Karpas-422 (cell line): Measurements from ENCODE around the gene ATXN2. TPM values are rescaled to one million over a fixed set of nuclear protein-coding genes. Genes with fewer than 3 reads are reported as not detected.
A peak's percentile ranks its signal among the peaks of the same experiment; 100 is the strongest.
"Not testable (repeated sequence)": the region's sequence is repeated elsewhere in the genome, so short reads cannot be mapped to it uniquely, and the experiment has no call there.

ENCODE experiments used
- DNase-seq: peaks from one replicate; pipeline ENCODE4 v3.0.0-alpha.2; 2015
- H2AFZ ChIP-seq: fragments of 200-600 bp; sonication (generic); 2 replicates; pipeline ENCODE4 v1.6.1; 2014; ENCODE audit warnings: antibody characterized with exemption, low read length, mixed read lengths
- H3K27ac ChIP-seq: fragments of 200-600 bp; sonication (generic); 2 replicates; pipeline ENCODE4 v1.5.1; 2014; ENCODE audit warnings: mild to moderate bottlenecking, low read length, moderate library complexity
- H3K27me3 ChIP-seq: fragments of 200-600 bp; sonication (generic); 2 replicates; pipeline ENCODE4 v1.6.1; 2014; ENCODE audit warnings: low read length, mixed read lengths
- H3K36me3 ChIP-seq: fragments of 200-600 bp; sonication (generic); 2 replicates; pipeline ENCODE4 v1.6.1; 2014; ENCODE audit warnings: low read length, mixed read lengths; ENCODE audit not compliant: insufficient read depth
- H3K4me1 ChIP-seq: fragments of 200-600 bp; sonication (generic); 2 replicates; pipeline ENCODE4 v1.6.1; 2014; ENCODE audit warnings: mild to moderate bottlenecking, low read length, mixed read lengths
- H3K4me2 ChIP-seq: fragments of 200-600 bp; sonication (generic); 2 replicates; pipeline ENCODE4 v1.6.1; 2014; ENCODE audit warnings: low read length, low read depth, mild to moderate bottlenecking; ENCODE audit not compliant: poor library complexity, severe bottlenecking
- H3K4me3 ChIP-seq: fragments of 200-600 bp; sonication (generic); 2 replicates; pipeline ENCODE4 v1.5.1; 2014; ENCODE audit warnings: mild to moderate bottlenecking, antibody characterized with exemption, low read length, mixed read lengths
- H3K79me2 ChIP-seq: fragments of 200-600 bp; sonication (generic); 2 replicates; pipeline ENCODE4 v1.6.1; 2014; ENCODE audit warnings: mild to moderate bottlenecking, low read length, mixed read lengths
- H3K9ac ChIP-seq: fragments of 200-600 bp; sonication (generic); 2 replicates; pipeline ENCODE4 v1.6.0; 2014; ENCODE audit warnings: low read length
- H3K9me2 ChIP-seq: fragments of 200-600 bp; sonication (generic), shearing (Covaris generic); replicated peaks from 2 replicates; pipeline ENCODE4 v1.6.0; 2014; ENCODE audit warnings: mild to moderate bottlenecking, low read length, moderate library complexity; ENCODE audit not compliant: insufficient read depth
- H3K9me3 ChIP-seq: fragments of 300-700, 200-600 bp; sonication (generic); 2 replicates; pipeline ENCODE4 v1.6.1; 2014; ENCODE audit warnings: low read length, mixed read lengths
- H4K20me1 ChIP-seq: fragments of 200-600 bp; sonication (generic); 2 replicates; pipeline ENCODE4 v1.6.1; 2014; ENCODE audit warnings: mild to moderate bottlenecking, antibody characterized with exemption, low read length, low read depth; ENCODE audit not compliant: insufficient read depth
- total RNA-seq: library from RNA; depleted of rRNA; stranded (reverse); fragments of >200 nt; shearing (Covaris generic); gene quantifications from 2 replicates; pipeline ENCODE4 v1.2.3, GENCODE V29; 2014; ENCODE audit warnings: low replicate concordance

The ATXN2 gene
- total RNA-seq, 1 experiment from 2014 or later, result 50.6 TPM

GRCh38 chr12:111584959-111585358 is 14.2 kb downstream of the ATXN2 start:
- Histone ChIP-seq H3K4me2 (no peak overlapping the region), H3K79me2 (peaks cover 96% of the 10 kb centered on the region), H3K27me3 (no peaks in the 10 kb centered on the region), H3K27ac (no peak overlapping the region), H2AFZ (no peak overlapping the region), H3K4me1 (peaks cover 4% of the 10 kb centered on the region), H3K9me2 (no peaks in the 10 kb centered on the region), H3K9me3 (no peaks in the 10 kb centered on the region), H4K20me1 (peaks cover 28% of the 10 kb centered on the region; the same call in 1 of the 2 replicates), H3K4me3 (no peak overlapping the region), H3K9ac (no peak overlapping the region), H3K36me3 (no peaks in the 10 kb centered on the region)
- no peak for DNase-seq

GRCh38 chr12:111583506-111583905 is 15.6 kb downstream of the ATXN2 start:
- H3K27me3 ChIP-seq, H2AFZ ChIP-seq, H3K36me3 ChIP-seq, H3K9ac ChIP-seq, H3K9me3 ChIP-seq, DNase-seq, H3K9me2 ChIP-seq, H3K4me2 ChIP-seq, H3K27ac ChIP-seq, H3K4me3 ChIP-seq: not testable (repeated sequence)
- H3K79me2 ChIP-seq, result peaks cover 97% of the 10 kb centered on the region
- H4K20me1 ChIP-seq, result peaks cover 31% of the 10 kb centered on the region; the same call in 1 of the 2 replicates
- H3K4me1 ChIP-seq, result peaks cover 18% of the 10 kb centered on the region

DNA sequence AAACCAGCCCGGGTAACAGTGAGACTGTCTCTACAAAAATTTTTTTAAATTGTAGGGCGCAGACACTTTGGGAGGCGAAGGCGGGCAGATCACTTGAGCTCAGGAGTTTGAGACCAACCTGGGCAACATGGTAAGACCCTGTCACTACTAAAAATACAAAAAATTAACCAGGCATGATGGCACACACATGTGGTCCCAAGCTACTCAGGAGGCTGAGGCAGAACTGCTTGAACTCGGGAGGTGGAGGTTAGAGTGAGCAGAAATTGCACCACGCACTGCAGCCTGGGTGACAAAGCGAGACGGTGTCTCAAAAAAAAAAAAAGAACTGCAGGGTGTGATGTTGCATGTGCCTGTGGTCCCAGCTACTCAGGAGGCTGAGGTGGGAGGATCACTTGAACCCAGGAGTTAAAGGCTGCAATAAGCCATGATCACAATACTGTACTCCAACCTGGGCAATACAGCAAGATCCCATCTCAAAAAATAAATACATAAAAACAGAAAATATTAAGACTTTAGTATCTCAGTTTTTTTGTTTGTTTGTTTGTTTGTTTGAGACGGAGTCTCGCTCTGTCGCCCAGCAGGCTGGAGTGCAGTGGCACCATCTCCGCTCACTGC is 16.9 kb downstream of the ATXN2 start:
- Histone ChIP-seq H3K27ac (no peak overlapping the region), H3K27me3 (no peaks in the 10 kb centered on the region), H3K9me3 (no peaks in the 10 kb centered on the region), H2AFZ (no peak overlapping the region), H3K36me3 (no peaks in the 10 kb centered on the region), H3K4me1 (peaks cover 22% of the 10 kb centered on the region), H3K4me2 (no peak overlapping the region), H3K4me3 (no peak overlapping the region), H3K9ac (no peak overlapping the region), H3K9me2 (no peaks in the 10 kb centered on the region), H4K20me1 (peaks cover 35% of the 10 kb centered on the region; the same call in 1 of the 2 replicates), H3K79me2 (peaks cover 97% of the 10 kb centered on the region)
- DNase-seq, result no peak

DNA sequence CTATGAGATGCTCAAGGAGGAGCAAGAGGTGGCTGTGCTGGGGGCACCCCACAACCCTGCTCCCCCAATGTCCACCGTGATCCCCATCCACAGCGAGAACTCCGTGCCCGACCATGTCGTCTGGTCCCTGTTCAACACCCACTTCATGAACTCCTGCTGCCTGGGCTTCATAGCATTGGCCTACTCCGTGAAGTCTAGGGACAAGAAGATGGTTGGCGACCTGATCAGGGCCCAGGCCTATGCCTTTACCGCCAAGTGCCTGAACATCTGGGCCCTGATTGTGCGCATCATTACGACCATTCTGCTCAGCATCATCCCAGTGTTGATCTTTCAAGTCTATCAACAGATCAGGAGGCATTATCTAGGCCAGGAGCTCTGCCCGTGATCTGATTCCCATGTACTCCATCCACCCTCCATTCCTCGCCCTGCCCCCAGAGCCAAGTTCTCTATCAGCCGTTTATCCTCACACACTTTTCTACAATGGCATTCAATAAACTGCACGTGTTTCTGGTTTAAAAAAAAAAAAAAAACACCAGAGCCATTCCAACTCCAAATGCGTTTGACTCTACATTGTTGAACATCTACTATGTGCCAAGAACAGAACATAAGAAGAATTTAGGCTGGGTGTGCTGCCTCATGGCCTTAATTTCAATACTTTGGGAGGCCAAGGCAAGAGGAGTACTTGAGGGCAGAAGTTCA is 17.5 kb downstream of the ATXN2 start:
- Histone ChIP-seq H3K36me3 (no peaks in the 10 kb centered on the region), H3K4me2 (no peak overlapping the region), H2AFZ (no peak overlapping the region), H3K27me3 (no peaks in the 10 kb centered on the region), H3K9ac (no peak overlapping the region), H3K4me3 (no peak overlapping the region), H4K20me1 (peaks cover 35% of the 10 kb centered on the region; the same call in 1 of the 2 replicates), H3K27ac (no peak overlapping the region), H3K9me3 (no peaks in the 10 kb centered on the region), H3K4me1 (peaks cover 22% of the 10 kb centered on the region), H3K9me2 (no peaks in the 10 kb centered on the region), H3K79me2 (peaks cover 94% of the 10 kb centered on the region)
- no peak for DNase-seq

GRCh38 chr12:111580737-111581136 is 18.4 kb downstream of the ATXN2 start:
- no peak for DNase-seq
- no peak overlapping the region for H3K27ac ChIP-seq
- H3K79me2 ChIP-seq, result peaks cover 94% of the 10 kb centered on the region
- H3K9me3 ChIP-seq, result no peaks in the 10 kb centered on the region
- H3K4me3 ChIP-seq, result no peak overlapping the region
- H3K27me3 ChIP-seq, result no peaks in the 10 kb centered on the region
- H4K20me1 ChIP-seq, result peaks cover 35% of the 10 kb centered on the region; the same call in 1 of the 2 replicates
- H3K9ac ChIP-seq, result no peak overlapping the region
- H3K9me2 ChIP-seq, result no peaks in the 10 kb centered on the region
- no peaks in the 10 kb centered on the region for H3K36me3 ChIP-seq
- H3K4me1 ChIP-seq, result peaks cover 22% of the 10 kb centered on the region
- no peak overlapping the region for H3K4me2 ChIP-seq
- H2AFZ ChIP-seq, result no peak overlapping the region

GRCh38 chr12:111580119-111580425 is 19.0 kb downstream of the ATXN2 start:
- Histone ChIP-seq H3K36me3 (no peaks in the 10 kb centered on the region), H3K9me3 (no peaks in the 10 kb centered on the region), H4K20me1 (peaks cover 38% of the 10 kb centered on the region; the same call in 1 of the 2 replicates), H3K4me2 (no peak overlapping the region), H3K79me2 (peaks cover 94% of the 10 kb centered on the region), H3K9me2 (no peaks in the 10 kb centered on the region), H3K27ac (no peak overlapping the region), H3K4me3 (no peak overlapping the region), H3K9ac (no peak overlapping the region), H2AFZ (no peak overlapping the region), H3K27me3 (no peaks in the 10 kb centered on the region), H3K4me1 (peaks cover 22% of the 10 kb centered on the region)
- no peak for DNase-seq

GRCh38 chr12:111578971-111579340 is 20.2 kb downstream of the ATXN2 start:
- Histone ChIP-seq H3K27ac (no peak overlapping the region), H3K79me2 (peaks cover 94% of the 10 kb centered on the region)

GRCh38 chr12:111578276-111578970 is 20.7 kb downstream of the ATXN2 start:
- H3K9me2 ChIP-seq, result no peaks in the 10 kb centered on the region
- no peak overlapping the region for H3K9ac ChIP-seq
- H3K79me2 ChIP-seq, result peaks cover 94% of the 10 kb centered on the region
- no peaks in the 10 kb centered on the region for H3K9me3 ChIP-seq
- no peak overlapping the region for H3K4me3 ChIP-seq
- H3K36me3 ChIP-seq, result no peaks in the 10 kb centered on the region
- H3K27ac ChIP-seq, result no peak overlapping the region
- H4K20me1 ChIP-seq, result peaks cover 44% of the 10 kb centered on the region; the same call in 1 of the 2 replicates
- peaks cover 22% of the 10 kb centered on the region for H3K4me1 ChIP-seq
- H3K27me3 ChIP-seq, result no peaks in the 10 kb centered on the region
- H3K4me2 ChIP-seq, result peak overlapping the region; percentile 24
- DNase-seq, result no peak
- H2AFZ ChIP-seq, result no peak overlapping the region

More at GRCh38 chr12:111578971-111579340, 20.2 kb downstream of the ATXN2 start:
- Histone ChIP-seq H3K9ac (no peak overlapping the region), H2AFZ (no peak overlapping the region), H3K9me3 (no peaks in the 10 kb centered on the region), H3K27me3 (no peaks in the 10 kb centered on the region), H3K36me3 (no peaks in the 10 kb centered on the region), H3K4me2 (peak overlapping the region; percentile 24), H3K9me2 (no peaks in the 10 kb centered on the region), H4K20me1 (peaks cover 44% of the 10 kb centered on the region; the same call in 1 of the 2 replicates), H3K4me1 (peaks cover 22% of the 10 kb centered on the region), H3K4me3 (no peak overlapping the region)
- DNase-seq, result no peak
